ENCODE data around the gene CSNK1G1. TPM values are rescaled to one million over a fixed set of nuclear protein-coding genes. Genes with fewer than 3 reads are reported as not detected.

Gene CSNK1G1
- total and polyA plus RNA-seq, 2 of the 4 experiments (the other 2 are of a cell fraction), result 7.4 to 29.4 TPM

- intact Hi-C loops (cut with micrococcal nuclease), result no loop called here
- no peak overlapping the region for H3K4me2 ChIP-seq (ENCODE audit: low read depth, low read length)
Measured at GRCh38 chr15:64233299-64233698, 122.7 kb downstream of the CSNK1G1 start.

More at GRCh38 chr15:64233299-64233698, 122.7 kb downstream of the CSNK1G1 start:
- no peak overlapping the region for H3K9ac ChIP-seq (ENCODE audit: low read depth, low read length)
- in situ Hi-C loops (cut with MboI; ENCODE audit: low sequenced_read_pairs), result no loop called here
- POLR2A ChIA-PET (ENCODE audit: unreplicated experiment), result no interaction called here
- H3K9me3 ChIP-seq (ENCODE audit: control insufficient read depth, insufficient read depth, low read length), result no peaks in the 10 kb centered on the region
- H3K14ac ChIP-seq (replicated peaks; ENCODE audit: low read depth, low read length), result no peak overlapping the region
- no peak overlapping the region for H4K5ac ChIP-seq (ENCODE audit: low read depth, low read length)
- H2BK5ac ChIP-seq (ENCODE audit: low read depth, low read length, poor library complexity, severe bottlenecking), result no peak overlapping the region
- H4K8ac ChIP-seq (ENCODE audit: low read depth in 2 of 2, low read length in 2 of 2), result no peak overlapping the region
- dilution Hi-C loops (cut with HindIII; ENCODE audit: low sequenced_read_pairs, unreplicated experiment), result no loop called here
- H2AK5ac ChIP-seq (ENCODE audit: low read depth, low read length), result no peak overlapping the region
- H2BK20ac ChIP-seq (ENCODE audit: low read depth, low read length), result no peak overlapping the region
- no peak overlapping the region for H3K56ac ChIP-seq (ENCODE audit: extremely low read depth, insufficient read depth, low read length)
- H2BK120ac ChIP-seq (ENCODE audit: low read depth, low read length), result no peak overlapping the region
- no CpG with 5 or more reads among the region's 4 CpGs for WGBS, 2 experiments (ENCODE audit: extremely low coverage in 2 of 2, insufficient read length in 1 of 2)
- no peak overlapping the region for H2AK9ac ChIP-seq (replicated peaks; ENCODE audit: low read depth, low read length, poor library complexity)
- DNase-seq (no peak), ATAC-seq (ENCODE audit: low read depth) (no peak)
- no peaks in the 10 kb centered on the region for H3K27me3 ChIP-seq (ENCODE audit: control insufficient read depth, insufficient read depth, low read length)
- no peaks in the 10 kb centered on the region; the same call in 1 of the 2 replicates for H4K20me1 ChIP-seq (ENCODE audit: insufficient read depth, low read length)
- H4K91ac ChIP-seq (ENCODE audit: insufficient read depth, low read depth, low read length), result no peak overlapping the region
- CTCF ChIA-PET, result no interaction called here
- H3K4me3 ChIP-seq (ENCODE audit: insufficient read depth, low read depth, low read length), result no peak overlapping the region
- TF ChIP-seq CEBPB (IDR thresholded peaks at IDR 0.05; ENCODE audit: low read depth, low read length) (no peak), MAFK (IDR thresholded peaks at IDR 0.05; ENCODE audit: low read depth, low read length) (no peak), SMC3 (IDR thresholded peaks at IDR 0.05; ENCODE audit: low read depth, low read length) (no peak), CTCF (conservative IDR thresholded peaks at IDR 0.05; ENCODE audit: low read depth, low read length) (no peak), NFE2L2 (IDR thresholded peaks at IDR 0.05; ENCODE audit: low read depth, low read length) (no peak), USF2 (IDR thresholded peaks at IDR 0.05; ENCODE audit: low read depth, low read length) (no peak), FOS (IDR thresholded peaks at IDR 0.05; ENCODE audit: low read depth, low read length) (no peak), MAZ (IDR thresholded peaks at IDR 0.05; ENCODE audit: borderline replicate concordance, low read depth, low read length) (no peak), MXI1 (IDR thresholded peaks at IDR 0.05; ENCODE audit: borderline replicate concordance, low read depth, low read length) (no peak), CHD1 (IDR thresholded peaks at IDR 0.05; ENCODE audit: low read depth, low read length) (no peak), RCOR1 (IDR thresholded peaks at IDR 0.05; ENCODE audit: insufficient replicate concordance, low read length) (no peak), RAD21 (IDR thresholded peaks at IDR 0.05; ENCODE audit: low read length) (no peak)
- peaks cover 13 to 58% of the 10 kb centered on the region in 2 experiments for H3K79me1 ChIP-seq (ENCODE audit: low read depth in 1 of 2, low read length in 2 of 2)
- no peaks in the 10 kb centered on the region; the same call in 1 of the 2 replicates for H3K36me3 ChIP-seq (ENCODE audit: control insufficient read depth, insufficient read depth, low read length)
- no peak overlapping the region for H3K4ac ChIP-seq (ENCODE audit: low read depth, low read length)
- no peak overlapping the region for H3K27ac ChIP-seq (ENCODE audit: insufficient read depth, low read length)
- H3K23ac ChIP-seq (ENCODE audit: low read depth, low read length), result no peak overlapping the region
- H3K18ac ChIP-seq (ENCODE audit: low read depth, low read length), result no peak overlapping the region
- H2AFZ ChIP-seq (replicated peaks; ENCODE audit: low read length, poor library complexity), result no peak overlapping the region
- no TSS peak for BruUV-seq (replicated peaks)
- 0 out of 2 replicates have a peak, but pooled peaks cover 3% of the 10 kb centered on the region for H3K9me1 ChIP-seq (ENCODE audit: insufficient read depth, low read length)
- no peak overlapping the region for H2BK15ac ChIP-seq (ENCODE audit: low read depth, low read length)
- H3K4me1 ChIP-seq (ENCODE audit: control insufficient read depth, insufficient read depth, low read length), result peaks cover 6% of the 10 kb centered on the region
